CD4-positive, CD25-positive, alpha-beta regulatory T cell (primary cell): ENCODE data around the gene TMEM209. TPM values are rescaled to one million over a fixed set of nuclear protein-coding genes. Genes with fewer than 3 reads are reported as not detected.
A peak's percentile ranks its signal among the peaks of the same experiment; 100 is the strongest.

Source experiments
- ATAC-seq, 2 donors: fragments of 150-1000 bp; cut with Tn5 transposase; one replicate each; pipeline ENCODE4 v1.10.0; 2021; ENCODE audit warnings: low read depth in 2 of 2, moderate number of reproducible peaks in 2 of 2, moderate library complexity in 1 of 2
- DNase-seq, 3 donors: peaks; one replicate each; pipeline versions ENCODE4 v3.0.0 to v3.0.0-alpha.2; 2012 to 2022; ENCODE audit warnings: mixed read lengths in 1 of 3
- H3K27ac ChIP-seq: one replicate; pipeline ENCODE4 v1.7.0; 2013; ENCODE audit warnings: mild to moderate bottlenecking, low read length; ENCODE audit not compliant: insufficient read depth, poor library complexity, severe bottlenecking
- H3K27me3 ChIP-seq: one replicate; pipeline ENCODE4 v1.7.0; 2013; ENCODE audit warnings: low read length; ENCODE audit not compliant: control insufficient read depth, insufficient read depth
- H3K36me3 ChIP-seq: one replicate; pipeline ENCODE4 v1.7.0; 2013; ENCODE audit warnings: mild to moderate bottlenecking, low read length, moderate library complexity; ENCODE audit not compliant: control insufficient read depth, insufficient read depth
- H3K4me1 ChIP-seq: 2 replicates; pipeline ENCODE4 v1.7.0; 2013; ENCODE audit warnings: mild to moderate bottlenecking, low read length; ENCODE audit not compliant: insufficient read depth, control insufficient read depth, poor library complexity, severe bottlenecking
- H3K4me3 ChIP-seq: one replicate; pipeline ENCODE4 v1.7.0; 2013; ENCODE audit warnings: low read depth, mild to moderate bottlenecking, low read length, moderate library complexity
- H3K9me3 ChIP-seq, 2 experiments: 1 replicate in 1 of 2; 2 replicates in 1 of 2; pipeline ENCODE4 v1.7.0; 2013; ENCODE audit warnings: low read length in 2 of 2, mild to moderate bottlenecking in 1 of 2, moderate library complexity in 1 of 2; ENCODE audit not compliant: control insufficient read depth in 2 of 2
- H3K27ac Mint-ChIP-seq, 3 donors: one replicate each; pipeline ENCODE4 v1.8.0; 2020 to 2022; ENCODE audit warnings: mild to moderate bottlenecking in 3 of 3, mixed read lengths in 3 of 3, moderate library complexity in 2 of 3
- H3K27me3 Mint-ChIP-seq: one replicate; pipeline ENCODE4 v1.8.0; 2022; ENCODE audit warnings: mild to moderate bottlenecking, mixed read lengths
- H3K36me3 Mint-ChIP-seq: one replicate; pipeline ENCODE4 v1.8.0; 2020; ENCODE audit warnings: mixed read lengths
- H3K4me1 Mint-ChIP-seq, 4 donors: one replicate each; pipeline ENCODE4 v1.8.0; 2020 to 2022; ENCODE audit warnings: mixed read lengths in 4 of 4, mild to moderate bottlenecking in 1 of 4
- H3K4me3 Mint-ChIP-seq, 4 donors: one replicate each; pipeline ENCODE4 v1.8.0; 2020 to 2022; ENCODE audit warnings: mild to moderate bottlenecking in 4 of 4, mixed read lengths in 4 of 4, moderate library complexity in 3 of 4
- H3K9me3 Mint-ChIP-seq, 7 donors: one replicate each; pipeline ENCODE4 v1.8.0; 2020 to 2022; ENCODE audit warnings: mixed read lengths in 7 of 7, mild to moderate bottlenecking in 3 of 7, moderate library complexity in 2 of 7
- polyA plus RNA-seq, 4 donors: library from polyadenylated mRNA; unstranded; fragments of 300-500 nt; fragmentation: Illumina TruSeq; gene quantifications; one replicate each; pipeline ENCODE4 v1.2.3, GENCODE V29; 2021
- total RNA-seq: library from RNA; stranded (reverse); gene quantifications from one replicate; pipeline ENCODE4 v1.2.3, GENCODE V29; 2022

The TMEM209 gene
- total and polyA plus RNA-seq, 5 donors from 2014 or later, result 27.5 to 57.9 (median 46.7) TPM

DNA sequence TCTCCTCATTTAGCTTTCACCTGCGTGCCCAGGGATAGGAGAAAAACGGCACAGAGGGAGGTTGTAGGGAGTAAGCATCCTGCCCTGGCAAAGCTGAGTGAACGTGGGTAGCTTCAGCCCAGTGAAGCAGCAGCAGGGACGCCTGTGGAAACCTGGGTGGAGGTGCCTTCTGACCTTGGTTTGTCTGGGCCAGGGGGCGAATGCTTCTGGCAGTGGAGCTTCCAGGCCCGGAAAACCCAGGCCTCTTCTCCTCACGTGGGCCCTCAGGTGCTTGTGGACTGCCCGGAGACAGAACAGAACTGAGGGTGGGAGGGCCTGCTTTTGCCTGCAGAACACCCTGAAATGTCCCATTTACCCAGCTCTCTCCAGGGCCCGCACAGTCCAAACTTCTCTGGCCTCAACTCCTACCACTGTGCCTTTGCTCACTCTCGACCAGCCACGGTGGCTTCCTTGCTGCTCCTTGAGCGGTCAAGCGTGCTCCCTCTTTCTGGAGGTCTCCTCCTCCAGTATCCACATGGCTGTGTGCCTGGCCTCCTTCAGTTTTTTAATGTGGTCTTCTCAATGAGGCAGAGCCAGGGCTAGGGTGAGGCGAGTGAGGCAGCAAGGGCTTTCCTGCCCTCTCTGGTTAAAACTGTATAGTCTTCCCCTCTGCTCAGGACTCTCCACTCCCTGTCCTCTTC, 62.4 kb downstream of the TMEM209 start:
- H3K36me3 Mint-ChIP-seq, result peaks cover 8% of the 10 kb centered on the region
- H3K27ac Mint-ChIP-seq, result peak overlapping the region in 1 of 3 donors; percentile 59
- no peak overlapping the region for H3K27ac ChIP-seq
- no peak overlapping the region for H3K4me3 ChIP-seq
- ATAC-seq, result no peak
- H3K27me3 ChIP-seq, result no peaks in the 10 kb centered on the region
- no peaks in the 10 kb centered on the region for H3K27me3 Mint-ChIP-seq
- no peaks in the 10 kb centered on the region for H3K9me3 Mint-ChIP-seq
- no peaks in the 10 kb centered on the region for H3K36me3 ChIP-seq
- H3K4me3 Mint-ChIP-seq, result peak overlapping the region; percentile 21 to 89 (median 67)
- no peaks in the 10 kb centered on the region for H3K9me3 ChIP-seq
- H3K4me1 ChIP-seq, result peaks cover 17% of the 10 kb centered on the region
- no peak for DNase-seq
- H3K4me1 Mint-ChIP-seq, result peaks cover 0 to 22% (median 5%) of the 10 kb centered on the region in 4 donors

DNA sequence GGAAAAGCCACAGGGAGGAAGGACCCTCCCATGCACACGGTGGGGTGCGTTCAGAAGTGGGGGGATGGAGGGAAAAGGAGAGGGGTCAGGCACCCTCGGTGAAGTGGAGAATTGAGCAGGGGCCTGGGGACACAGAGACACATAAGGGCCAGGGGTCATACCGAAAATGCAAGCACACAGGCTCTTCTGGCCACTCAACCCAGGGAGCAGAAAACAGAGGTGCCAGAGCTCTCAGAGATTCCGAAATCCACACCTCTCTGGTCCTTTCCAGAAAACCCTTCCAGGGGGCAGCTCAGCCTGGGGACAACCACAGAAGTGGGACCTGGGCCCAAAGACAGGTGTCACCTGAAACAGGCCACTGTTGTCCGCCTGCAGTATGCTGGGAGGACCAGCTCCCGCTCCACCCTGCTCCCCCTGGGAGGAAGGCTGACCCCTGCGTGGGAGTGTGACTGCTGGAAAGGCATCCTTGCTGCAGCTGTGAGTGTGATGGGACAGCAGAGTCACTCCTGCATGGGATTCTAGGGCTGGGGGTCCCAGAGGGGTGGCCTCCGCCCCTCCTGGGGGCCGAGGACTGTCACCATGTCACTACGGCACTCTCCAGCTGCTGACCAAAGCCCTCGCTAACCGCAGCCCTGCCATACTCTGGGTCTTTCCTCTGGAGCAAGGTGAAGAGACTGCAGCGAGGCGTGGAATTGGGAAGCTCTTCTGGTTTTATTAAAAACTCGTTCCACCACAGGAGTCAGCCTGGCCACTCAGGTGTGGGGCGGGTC, 63.1 kb downstream of the TMEM209 start:
- H3K9me3 ChIP-seq, result no peaks in the 10 kb centered on the region
- peak overlapping the region; percentile 88 to 93 (median 88) for H3K27ac Mint-ChIP-seq
- DNase-seq, result no peak
- H3K36me3 Mint-ChIP-seq, result peaks cover 8% of the 10 kb centered on the region
- H3K4me3 ChIP-seq, result peak overlapping the region; percentile 62
- H3K36me3 ChIP-seq, result no peaks in the 10 kb centered on the region
- no peak for ATAC-seq
- peak overlapping the region; percentile 83 to 89 (median 86) for H3K4me3 Mint-ChIP-seq
- H3K4me1 ChIP-seq, result peaks cover 17% of the 10 kb centered on the region
- peaks cover 0 to 22% (median 5%) of the 10 kb centered on the region in 4 donors for H3K4me1 Mint-ChIP-seq
- H3K27me3 ChIP-seq, result no peaks in the 10 kb centered on the region
- peak overlapping the region; percentile 63 for H3K27ac ChIP-seq
- no peaks in the 10 kb centered on the region for H3K27me3 Mint-ChIP-seq
- no peaks in the 10 kb centered on the region for H3K9me3 Mint-ChIP-seq

DNA sequence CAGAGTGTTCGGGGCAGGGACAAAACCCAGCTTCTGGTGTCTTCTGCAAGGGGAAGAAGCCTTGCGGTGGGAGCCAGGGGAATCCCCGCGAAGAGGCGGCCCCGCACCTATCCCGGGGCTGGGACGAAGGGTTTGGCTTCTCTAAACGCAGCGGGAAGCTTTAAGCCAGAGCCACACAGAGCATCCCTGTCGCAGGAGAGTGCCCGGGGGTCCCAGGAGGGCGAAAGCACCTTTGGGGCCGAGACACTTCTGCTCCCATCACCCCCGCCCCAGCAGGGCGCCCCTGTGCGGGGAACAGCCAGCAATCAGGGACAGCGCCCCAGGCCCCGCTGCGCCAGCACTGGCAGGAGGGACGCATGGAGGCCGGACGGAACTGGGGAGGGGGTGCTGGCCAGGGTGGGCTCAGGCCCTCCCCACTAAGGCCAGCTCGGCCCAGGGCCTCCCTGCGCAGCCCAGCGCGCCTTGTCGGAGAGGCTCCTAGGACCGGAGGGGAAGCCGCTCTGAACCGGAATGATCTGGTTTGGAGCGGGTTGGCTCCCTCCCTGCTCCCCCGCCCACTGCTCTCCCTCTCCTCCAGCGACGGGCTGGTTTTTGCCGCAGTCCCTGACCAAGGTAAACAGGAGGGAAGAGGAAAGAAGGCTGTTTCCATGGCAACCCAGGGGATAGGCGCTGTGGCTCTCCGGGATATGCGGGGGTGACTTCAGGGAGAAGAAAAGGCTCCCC, 63.9 kb downstream of the TMEM209 start:
- H3K9me3 Mint-ChIP-seq, result no peaks in the 10 kb centered on the region
- no peaks in the 10 kb centered on the region for H3K36me3 ChIP-seq
- no peaks in the 10 kb centered on the region for H3K27me3 Mint-ChIP-seq
- H3K27me3 ChIP-seq, result no peaks in the 10 kb centered on the region
- H3K4me1 Mint-ChIP-seq, result peaks cover 2 to 25% (median 7%) of the 10 kb centered on the region in 4 donors
- H3K27ac Mint-ChIP-seq, result peak overlapping the region; percentile 88 to 93 (median 88)
- ATAC-seq (peak; percentile 54 to 80), DNase-seq (peak; percentile 16 to 52 (median 52))
- H3K36me3 Mint-ChIP-seq, result peaks cover 12% of the 10 kb centered on the region
- peak overlapping the region; percentile 62 for H3K4me3 ChIP-seq
- no peaks in the 10 kb centered on the region for H3K9me3 ChIP-seq
- H3K4me1 ChIP-seq, result peaks cover 21% of the 10 kb centered on the region
- H3K27ac ChIP-seq, result peak overlapping the region; percentile 63
- H3K4me3 Mint-ChIP-seq, result peak overlapping the region; percentile 83 to 89 (median 86)

DNA sequence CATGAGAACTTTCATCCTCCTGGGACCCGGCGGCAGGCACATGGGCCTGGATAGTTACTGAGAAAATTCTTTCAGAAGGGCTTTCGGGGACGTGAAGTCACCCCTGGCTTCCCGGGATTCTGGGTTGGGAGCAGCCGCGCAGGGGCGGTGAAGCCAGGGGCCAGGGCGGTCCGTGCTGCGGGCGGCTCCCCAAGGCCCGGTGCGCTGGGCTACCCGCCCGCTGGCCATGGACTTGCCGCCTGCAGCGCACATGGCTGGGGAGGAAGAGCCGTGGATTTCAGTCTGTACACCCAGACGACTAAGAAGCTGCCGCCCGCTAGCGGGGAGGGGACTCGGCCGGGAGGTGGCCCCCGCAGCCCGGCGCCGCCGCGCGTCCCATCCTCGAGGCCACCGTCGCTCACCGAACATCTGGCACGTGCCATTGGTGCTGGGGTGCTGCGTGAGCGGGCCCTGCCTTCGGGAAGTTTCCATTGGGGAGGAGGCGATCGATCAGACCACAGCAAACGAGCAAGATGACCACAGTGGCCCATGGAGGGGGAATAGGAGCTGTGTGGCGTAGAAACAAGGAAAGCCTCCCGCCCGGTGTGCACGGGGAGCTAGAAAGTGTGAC, 64.5 kb downstream of the TMEM209 start:
- no peaks in the 10 kb centered on the region for H3K27me3 ChIP-seq
- no peak for ATAC-seq
- H3K4me1 ChIP-seq, result peaks cover 21% of the 10 kb centered on the region
- peak overlapping the region; percentile 62 for H3K4me3 ChIP-seq
- Mint-ChIP-seq H3K9me3 (no peaks in the 10 kb centered on the region), H3K4me1 (peaks cover 4 to 27% (median 11%) of the 10 kb centered on the region in 4 donors), H3K36me3 (peaks cover 18% of the 10 kb centered on the region), H3K27ac (peak overlapping the region; percentile 65 to 88 (median 88)), H3K27me3 (no peaks in the 10 kb centered on the region), H3K4me3 (peak overlapping the region; percentile 76 to 89 (median 84))
- no peaks in the 10 kb centered on the region for H3K9me3 ChIP-seq
- H3K36me3 ChIP-seq, result no peaks in the 10 kb centered on the region
- peak overlapping the region; percentile 63 for H3K27ac ChIP-seq
- DNase-seq, result no peak

DNA sequence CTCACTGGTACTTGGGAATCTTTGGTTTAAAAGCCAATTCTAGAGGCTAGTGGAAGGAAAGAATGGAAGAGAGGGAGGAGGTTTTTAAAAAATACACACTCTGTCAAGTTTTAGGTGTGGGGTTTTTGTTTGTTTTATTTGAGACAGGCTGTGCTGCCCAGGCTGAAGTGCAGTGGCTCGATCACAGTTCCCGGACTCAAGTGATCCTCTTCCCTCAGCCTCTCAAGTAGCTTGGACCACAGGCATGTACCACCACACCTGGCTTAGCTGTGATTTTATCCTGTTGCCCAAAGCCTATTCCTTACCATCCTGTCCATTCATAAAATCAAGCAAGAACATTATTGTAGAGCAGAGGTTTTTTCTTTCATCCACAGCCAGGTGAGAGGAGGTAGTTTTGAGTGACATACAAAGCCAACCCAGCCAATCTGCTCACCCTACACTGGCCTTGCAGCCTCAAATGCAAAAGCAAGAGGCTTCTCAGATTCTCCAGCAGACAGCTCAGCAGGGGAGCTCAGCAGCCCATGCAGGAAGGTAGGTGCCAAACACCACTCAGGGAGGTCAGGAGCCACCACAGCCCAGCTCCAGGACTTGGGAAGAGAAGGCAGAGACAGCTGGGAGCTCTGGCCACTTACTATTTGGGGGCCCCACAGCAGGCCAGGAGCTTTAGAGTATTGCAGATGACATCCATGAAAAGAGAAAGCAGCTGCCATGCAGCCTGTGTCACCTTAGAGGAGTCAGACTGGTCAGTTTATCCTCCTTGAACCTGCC, 65.8 kb downstream of the TMEM209 start:
- Histone ChIP-seq H3K27ac (no peak overlapping the region), H3K4me3 (no peak overlapping the region), H3K9me3 (no peaks in the 10 kb centered on the region), H3K27me3 (no peaks in the 10 kb centered on the region), H3K36me3 (peaks cover 9% of the 10 kb centered on the region), H3K4me1 (peaks cover 21% of the 10 kb centered on the region)
- Mint-ChIP-seq H3K4me3 (peak overlapping the region; percentile 13 to 81 (median 66)), H3K4me1 (peaks cover 4 to 27% (median 11%) of the 10 kb centered on the region in 4 donors), H3K36me3 (peaks cover 22% of the 10 kb centered on the region), H3K27me3 (no peaks in the 10 kb centered on the region), H3K9me3 (no peaks in the 10 kb centered on the region), H3K27ac (peak overlapping the region in 2 of 3 donors; percentile 49 to 65)
- ATAC-seq (no peak), DNase-seq (no peak)

DNA sequence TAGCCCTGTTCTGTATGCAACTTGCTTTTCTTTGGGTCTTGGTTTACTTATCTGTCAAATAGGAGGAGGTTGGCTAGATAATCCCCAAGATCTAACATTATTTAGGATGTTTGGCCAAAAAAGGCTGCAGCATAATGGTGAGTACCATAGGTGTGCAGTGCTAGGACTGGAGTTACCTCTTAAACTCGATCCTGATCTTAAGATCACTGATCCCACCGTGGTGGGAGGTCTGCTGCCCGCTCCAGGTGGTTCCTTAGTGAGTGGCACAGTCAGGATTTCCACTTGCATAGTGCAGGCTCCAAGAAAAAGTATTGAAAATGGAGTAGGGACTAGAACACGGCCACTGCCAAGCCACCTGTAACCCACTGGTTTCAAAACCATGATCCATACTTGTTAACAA, 68.0 kb downstream of the TMEM209 start:
- Mint-ChIP-seq H3K36me3 (peaks cover 31% of the 10 kb centered on the region), H3K9me3 (no peaks in the 10 kb centered on the region), H3K4me1 (peaks cover 4 to 21% (median 11%) of the 10 kb centered on the region in 4 donors), H3K27ac (no peak overlapping the region), H3K4me3 (no peak overlapping the region), H3K27me3 (no peaks in the 10 kb centered on the region)
- H3K27ac ChIP-seq, result no peak overlapping the region
- peaks cover 19% of the 10 kb centered on the region for H3K4me1 ChIP-seq
- no peak overlapping the region for H3K4me3 ChIP-seq
- no peak for DNase-seq
- ATAC-seq, result no peak
- no peaks in the 10 kb centered on the region for H3K9me3 ChIP-seq
- no peaks in the 10 kb centered on the region for H3K27me3 ChIP-seq
- H3K36me3 ChIP-seq, result peaks cover 16% of the 10 kb centered on the region
